Endothelial cell of hepatic sinusoid (primary cell): ENCODE data around the gene S1PR2.
"Not testable (repeated sequence)": the region's sequence is repeated elsewhere in the genome, so short reads cannot be mapped to it uniquely, and the experiment has no call there.

Experiments
- in situ Hi-C: cut with HindIII; loops from 2 replicates; pipeline ENCODE4 v1.10.0; 2017; ENCODE audit warnings: low sequenced_read_pairs

S1PR2 gene

DNA sequence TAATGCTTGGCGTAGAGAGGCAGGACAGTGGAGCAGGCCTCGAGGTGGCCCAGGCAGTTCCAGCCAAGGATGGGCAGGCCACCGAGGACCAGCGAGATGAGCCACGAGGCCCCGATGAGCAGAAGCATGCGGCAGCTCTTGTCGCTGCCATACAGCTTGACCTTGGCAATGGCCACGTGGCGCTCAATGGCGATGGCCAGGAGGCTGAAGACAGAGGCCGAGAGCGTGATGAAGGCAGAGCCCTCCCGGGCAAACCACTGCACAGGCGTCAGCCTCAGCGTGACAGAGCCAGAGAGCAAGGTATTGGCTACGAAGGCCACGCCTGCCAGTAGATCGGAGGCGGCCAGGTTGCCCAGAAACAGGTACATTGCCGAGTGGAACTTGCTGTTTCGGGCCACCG is 6.8 kb downstream of the S1PR2 start:
- in situ Hi-C loops: no loop called here

- in situ Hi-C loops: no loop called here
These were observed 7.5 kb downstream of the S1PR2 start for GRCh38 chr19:10223488-10224213.

DNA sequence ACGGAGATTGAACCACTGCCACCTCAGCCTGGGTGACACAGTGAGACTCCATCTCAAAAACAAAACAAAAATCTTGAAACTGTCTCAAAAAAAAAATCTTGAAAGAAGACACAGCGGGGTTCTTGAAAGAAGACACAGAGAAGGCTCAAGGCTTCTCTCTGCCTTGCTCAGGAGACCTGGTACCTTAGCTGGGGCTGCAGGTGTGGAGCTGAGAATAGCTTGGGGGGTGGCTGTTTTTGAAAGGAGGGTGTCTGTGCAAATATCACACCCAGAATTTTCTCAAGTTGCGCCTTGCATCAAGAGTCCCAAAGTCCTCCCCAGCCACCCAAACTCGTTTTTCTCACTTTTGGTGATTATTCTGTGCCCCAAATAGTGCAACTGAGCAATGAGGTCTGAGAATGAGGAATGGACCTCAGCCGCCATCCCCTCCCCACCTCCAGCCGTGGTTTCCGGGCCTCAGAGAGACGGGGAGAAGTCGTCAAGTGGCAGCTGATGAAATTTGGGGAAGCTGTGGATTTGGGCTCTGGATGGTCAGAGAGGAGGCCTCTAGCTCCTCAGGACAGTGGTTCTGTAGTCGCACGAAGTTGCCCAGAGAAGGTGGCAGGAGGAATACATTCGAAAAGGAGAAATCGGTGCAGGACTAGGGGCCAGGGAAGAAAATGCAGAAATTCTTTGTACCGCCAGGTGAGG is 8.8 kb downstream of the S1PR2 start:
- in situ Hi-C loops: no loop called here

GRCh38 chr19:10220695-10221094 is 10.4 kb downstream of the S1PR2 start:
- in situ Hi-C loops: no loop called here

DNA sequence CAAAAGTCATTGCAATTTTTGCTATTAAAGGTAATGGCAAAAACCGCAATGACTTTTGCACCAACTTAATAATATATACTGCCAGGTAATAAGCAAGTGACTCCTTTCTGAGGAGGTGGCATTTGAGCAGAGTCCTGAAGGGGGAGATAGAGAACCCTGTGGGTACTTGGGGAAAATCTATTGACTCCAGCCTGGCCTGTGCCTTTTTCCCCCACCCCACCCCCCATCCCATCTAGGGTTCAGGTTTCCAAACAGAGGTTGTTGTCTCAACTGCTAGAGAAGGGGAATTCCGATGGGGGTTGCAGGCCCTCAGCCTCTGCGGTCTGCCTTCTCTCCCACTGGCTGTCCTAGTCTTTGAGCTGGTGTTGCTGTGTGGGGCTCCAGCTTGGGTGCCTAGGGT is 11.5 kb downstream of the S1PR2 start:
- in situ Hi-C loops: no loop called here

- in situ Hi-C loops: no loop called here
These were observed 14.0 kb downstream of the S1PR2 start for GRCh38 chr19:10217085-10217484.

GRCh38 chr19:10214784-10215183 is 16.3 kb downstream of the S1PR2 start:
- in situ Hi-C loops: no loop called here

DNA sequence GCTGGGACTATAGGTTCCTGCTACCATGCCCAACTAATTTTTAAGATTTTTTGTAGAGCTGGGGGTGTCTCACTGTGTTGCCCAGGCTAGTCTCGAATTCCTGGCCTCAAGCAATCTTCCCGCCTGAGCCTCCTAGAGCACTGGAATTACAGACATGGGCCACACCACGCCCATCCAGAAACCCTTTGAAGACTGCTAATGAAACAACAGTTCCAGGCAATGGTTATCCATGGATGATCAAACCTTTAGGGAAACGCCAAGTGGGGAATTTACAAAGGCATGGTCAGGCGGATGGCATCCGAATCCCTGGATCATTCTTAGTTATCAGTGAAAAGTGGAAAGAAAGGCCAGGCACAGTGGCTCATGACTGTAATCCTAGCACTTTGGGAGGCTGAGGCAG is 19.4 kb downstream of the S1PR2 start:
- in situ Hi-C loops: no loop called here

DNA sequence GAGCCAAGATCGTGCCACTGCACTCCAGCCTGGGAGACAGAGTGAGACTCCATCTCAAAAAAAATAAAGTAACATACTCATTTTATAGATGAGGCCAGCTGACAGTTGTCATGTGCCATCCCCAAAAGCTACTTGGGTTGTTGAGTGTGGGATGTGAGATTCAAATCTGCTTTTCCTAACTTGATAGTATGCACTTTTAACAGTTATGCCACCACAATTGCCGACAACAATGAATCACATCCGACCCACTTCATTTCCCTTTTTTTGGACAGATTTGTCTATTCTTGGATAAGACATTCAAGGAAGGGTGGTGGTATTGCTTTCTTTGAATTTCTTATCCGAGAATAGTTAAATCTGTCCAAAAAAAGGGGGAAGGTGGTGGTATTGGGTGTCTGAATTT is 20.1 kb downstream of the S1PR2 start:
- in situ Hi-C loops: no loop called here

GRCh38 chr19:10209315-10209714 is 21.8 kb downstream of the S1PR2 start:
- in situ Hi-C loops: no loop called here

GRCh38 chr19:10207026-10207425 is 24.1 kb downstream of the S1PR2 start:
- in situ Hi-C loops: no loop called here

DNA sequence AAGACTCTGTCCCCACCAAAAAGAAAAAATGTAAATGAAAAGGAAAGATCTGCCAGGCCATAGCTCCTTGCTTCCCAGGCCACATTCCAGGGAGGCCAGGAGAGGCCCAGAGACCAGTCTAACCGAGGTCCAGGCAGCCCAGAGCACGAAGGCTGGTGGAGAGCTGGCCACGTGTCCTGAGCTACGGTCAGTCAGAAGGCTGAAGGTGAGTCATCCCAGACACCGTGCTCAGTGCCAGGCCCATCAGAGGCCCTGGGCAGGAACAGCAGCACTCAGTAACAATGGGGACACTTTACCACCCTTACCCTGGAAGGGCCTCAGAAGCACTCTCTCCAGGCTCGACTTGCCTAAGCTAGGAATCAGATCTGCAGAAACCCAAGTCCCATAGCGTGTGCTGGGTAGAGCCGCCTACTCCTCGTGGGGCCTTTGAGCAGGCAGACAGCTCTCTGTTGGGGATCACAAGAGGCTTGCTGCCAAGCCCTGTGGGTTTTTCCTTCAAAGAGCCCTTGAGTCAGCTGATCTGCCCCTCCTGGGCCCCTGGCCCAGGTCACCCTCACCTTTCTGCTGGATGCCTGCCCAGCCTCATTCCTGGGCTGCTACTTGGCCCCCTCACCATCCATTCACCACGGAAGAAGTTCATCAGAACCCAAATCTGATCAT is 24.8 kb downstream of the S1PR2 start:
- in situ Hi-C loops: no loop called here

- in situ Hi-C loops: no loop called here
These were observed 25.5 kb downstream of the S1PR2 start for GRCh38 chr19:10205636-10206035.

DNA sequence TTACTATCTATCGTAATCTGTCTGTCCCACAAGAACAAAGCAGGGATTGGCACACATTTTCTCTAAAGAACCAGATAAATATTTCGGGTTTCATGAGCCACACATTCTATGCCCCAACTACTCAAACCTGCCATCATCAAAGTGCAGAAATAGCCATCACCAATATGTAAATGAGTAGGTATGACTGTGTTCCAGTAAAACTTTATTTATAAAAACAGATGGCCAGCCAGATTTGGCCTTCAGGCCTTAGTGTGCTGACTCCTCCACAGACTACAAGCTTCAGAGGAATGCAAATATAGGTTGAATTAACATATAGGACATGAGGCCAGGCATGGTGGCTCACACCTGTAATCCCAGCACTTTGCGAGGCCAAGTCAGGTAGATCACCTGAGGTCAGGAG is 27.4 kb downstream of the S1PR2 start:
- in situ Hi-C loops: no loop called here

- in situ Hi-C loops: no loop called here
These were observed 30.0 kb downstream of the S1PR2 start for GRCh38 chr19:10201176-10201575.

- in situ Hi-C loops: not testable (repeated sequence)
These were observed 31.0 kb downstream of the S1PR2 start for GRCh38 chr19:10200101-10200500.

DNA sequence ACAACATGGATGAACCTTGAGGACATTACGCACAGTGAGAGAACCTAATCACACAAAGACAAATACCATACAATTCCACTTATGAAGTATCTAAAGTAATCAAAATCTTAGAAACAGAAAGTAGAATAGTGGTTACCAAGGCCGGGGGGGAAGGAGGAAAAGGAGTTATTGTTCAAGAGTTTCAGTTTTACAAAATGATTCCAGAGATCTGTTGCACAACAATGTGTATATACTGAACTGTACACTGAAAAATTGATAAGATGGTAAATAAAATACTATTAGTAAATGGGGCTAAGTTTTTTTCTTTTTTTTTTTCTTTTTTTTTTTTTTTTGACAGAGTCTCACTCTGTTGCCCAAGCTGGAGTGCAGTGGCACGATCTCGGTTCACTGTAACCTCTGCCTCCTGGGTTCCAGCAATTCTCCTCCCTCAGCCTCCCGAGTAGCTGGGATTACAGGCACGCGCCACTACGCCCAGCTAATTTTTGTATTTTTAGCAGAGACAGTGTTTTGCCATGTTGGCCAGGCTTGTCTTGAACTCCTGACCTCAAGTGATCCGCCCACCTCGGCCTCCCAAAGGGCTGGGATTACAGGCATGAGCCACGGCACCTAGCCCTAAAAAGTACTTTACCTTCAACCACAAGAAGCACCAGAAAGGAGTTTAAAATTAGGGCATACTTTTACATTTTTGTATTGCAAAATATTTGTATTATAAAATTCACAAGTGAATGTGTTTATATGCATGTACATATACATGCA is 32.1 kb downstream of the S1PR2 start:
- in situ Hi-C loops: not testable (repeated sequence)

- in situ Hi-C loops: no loop called here
These were observed 36.0 kb downstream of the S1PR2 start for GRCh38 chr19:10195199-10195519.

DNA sequence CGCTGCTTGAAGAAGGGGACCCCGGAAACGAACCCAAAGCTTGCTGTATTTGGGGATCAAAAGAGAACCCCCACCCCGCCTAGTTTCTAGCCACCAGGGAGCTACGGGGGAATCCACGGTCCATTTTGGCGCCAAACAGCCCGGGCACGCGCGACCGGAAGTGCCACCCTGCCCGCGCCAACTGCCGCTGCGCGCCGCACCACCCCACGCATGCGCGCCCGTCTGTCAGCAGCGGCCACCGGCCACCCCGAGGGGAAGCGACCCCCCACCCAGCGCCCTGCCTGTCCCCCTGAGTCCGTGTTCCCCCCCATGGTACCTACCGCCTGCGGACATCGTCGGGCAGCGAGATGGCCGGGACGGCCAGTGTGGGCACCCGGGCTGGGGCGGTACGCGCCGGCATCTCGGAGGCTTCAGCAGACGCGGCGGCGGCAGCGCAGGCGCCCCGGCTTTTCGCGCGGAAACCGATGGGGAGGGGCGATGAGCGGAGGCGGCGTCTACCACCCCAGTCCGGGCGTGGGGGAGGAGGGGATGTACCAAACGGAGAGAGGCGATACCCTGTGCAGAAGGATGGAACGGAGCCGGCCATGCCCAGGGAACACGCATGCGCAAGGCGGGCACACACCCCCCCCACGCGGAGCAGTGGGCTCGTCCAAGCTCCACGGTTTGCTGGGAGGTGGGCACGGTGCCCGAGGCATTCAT is 36.5 kb downstream of the S1PR2 start, which contains the start of gene DNMT1:
Gene DNMT1 (minus strand): TSS at position 454 of the 699 bp plus-strand sequence. CDS start 54 bp downstream, at position 400.
- in situ Hi-C loops: no loop called here

GRCh38 chr19:10193790-10194499 is 37.2 kb downstream of the S1PR2 start:
- in situ Hi-C loops: no loop called here
